ENCODE data around the gene FLVCR1.
"Not testable (repeated sequence)": the region's sequence is repeated elsewhere in the genome, so short reads cannot be mapped to it uniquely, and the experiment has no call there.

FLVCR1 gene

DNA sequence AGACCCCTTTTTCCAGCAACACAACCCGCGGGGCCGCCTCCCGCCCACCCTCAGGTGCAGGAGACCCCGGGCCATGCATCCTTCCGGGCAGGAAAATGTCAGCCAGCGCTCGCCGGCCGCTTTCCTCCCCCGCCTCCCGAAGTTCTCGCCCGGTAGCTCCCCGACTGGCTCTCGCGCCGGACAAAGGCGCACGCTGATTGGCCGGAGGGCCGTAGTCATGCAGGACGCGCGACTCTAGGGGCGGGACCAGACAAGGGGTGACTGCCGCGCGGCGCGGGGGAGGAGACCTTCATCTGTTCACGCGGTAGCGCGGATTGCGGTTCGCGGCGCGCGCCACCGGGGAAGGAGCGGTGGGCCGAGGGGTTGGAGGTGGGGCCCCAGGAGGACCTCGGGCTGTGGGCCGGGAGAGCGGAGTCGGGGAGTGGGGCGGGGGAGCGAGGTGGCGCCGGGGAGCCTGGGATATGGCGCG, at the start of gene FLVCR1:
TSS of gene FLVCR1 (plus strand) at position 284 of the 469 bp plus-strand sequence. CDS start at position 462, 178 bp downstream.
- peak; percentile 87 to 89 for DNase-seq

DNA sequence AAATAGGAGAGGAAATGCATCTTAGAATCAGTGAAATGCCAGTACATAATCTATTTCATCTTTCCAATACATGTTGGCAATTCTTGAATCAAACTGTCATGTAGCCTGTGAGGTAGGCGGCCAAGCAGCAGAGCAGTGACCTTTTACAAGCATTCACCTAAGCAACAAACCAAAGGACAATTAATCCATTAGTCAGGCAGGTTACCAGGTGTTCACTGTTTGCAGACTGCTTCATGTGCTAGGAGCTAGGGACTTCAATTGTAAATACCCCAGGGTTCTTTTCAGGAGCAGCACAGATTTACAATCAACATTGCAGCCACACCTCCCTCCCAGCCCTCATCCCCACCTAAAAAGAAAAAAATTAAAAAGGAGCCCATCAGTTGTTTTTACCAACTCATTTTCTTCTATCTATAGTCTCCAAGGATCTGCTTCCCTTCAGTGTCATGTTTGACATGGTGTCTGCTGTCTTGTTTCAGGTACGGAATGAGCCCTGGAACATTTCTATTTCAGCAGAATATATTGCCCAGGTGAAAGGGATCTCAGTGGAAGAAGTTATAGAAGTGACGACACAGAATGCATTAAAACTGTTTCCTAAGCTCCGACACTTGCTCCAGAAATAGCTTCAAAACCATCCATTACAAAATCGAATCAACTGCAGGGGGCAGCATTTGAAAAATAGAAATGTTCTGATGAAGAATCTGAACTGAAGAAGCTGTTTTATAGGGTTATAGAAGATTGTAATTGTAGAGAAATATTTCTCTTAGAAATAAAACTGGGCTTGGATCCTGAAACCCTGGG, 43.3 kb upstream of the FLVCR1 start:
- no peak for DNase-seq

- no peak for DNase-seq
Measured at GRCh38 chr1:212816567-212817278, 41.4 kb upstream of the FLVCR1 start.

DNA sequence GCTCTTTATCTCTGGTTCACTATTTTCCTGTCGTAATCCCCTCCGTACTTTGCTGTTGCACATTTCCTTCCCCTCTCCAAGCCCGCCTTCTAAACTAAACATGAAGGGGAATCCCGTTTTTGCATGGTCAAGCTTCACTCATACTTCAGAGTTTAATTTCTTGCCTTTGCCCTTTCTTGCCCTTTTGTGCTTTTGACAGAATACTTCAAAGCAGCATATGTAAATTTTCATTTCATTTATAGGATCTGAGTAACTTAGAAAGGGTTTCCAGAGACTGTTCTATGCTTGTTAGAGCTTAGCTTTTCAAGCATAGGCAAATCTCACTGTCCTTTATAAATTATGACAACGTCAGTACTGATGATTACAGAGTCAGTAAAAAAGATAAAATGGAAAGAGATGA, 38.3 kb upstream of the FLVCR1 start:
- no peak for DNase-seq

DNA sequence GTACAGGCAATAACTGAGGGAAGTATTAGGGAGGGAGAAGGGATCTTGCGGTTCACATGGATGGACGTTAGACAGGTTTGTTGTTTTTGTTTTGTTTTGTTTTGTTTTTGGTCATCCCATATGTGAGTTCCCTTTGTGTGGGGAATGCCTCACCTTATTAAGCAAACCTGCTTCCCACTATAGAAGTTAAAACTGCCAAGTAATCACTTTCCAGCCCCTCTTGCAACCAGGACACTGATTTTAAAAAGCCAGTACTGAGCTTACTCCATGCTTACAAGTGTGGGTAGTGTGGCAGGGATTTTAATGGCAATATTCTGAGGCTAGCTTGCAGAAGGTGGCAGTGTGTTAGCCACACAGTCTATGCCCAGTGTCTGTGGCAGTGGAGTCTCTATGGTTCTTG, 37.1 kb upstream of the FLVCR1 start:
- no peak for DNase-seq

DNA sequence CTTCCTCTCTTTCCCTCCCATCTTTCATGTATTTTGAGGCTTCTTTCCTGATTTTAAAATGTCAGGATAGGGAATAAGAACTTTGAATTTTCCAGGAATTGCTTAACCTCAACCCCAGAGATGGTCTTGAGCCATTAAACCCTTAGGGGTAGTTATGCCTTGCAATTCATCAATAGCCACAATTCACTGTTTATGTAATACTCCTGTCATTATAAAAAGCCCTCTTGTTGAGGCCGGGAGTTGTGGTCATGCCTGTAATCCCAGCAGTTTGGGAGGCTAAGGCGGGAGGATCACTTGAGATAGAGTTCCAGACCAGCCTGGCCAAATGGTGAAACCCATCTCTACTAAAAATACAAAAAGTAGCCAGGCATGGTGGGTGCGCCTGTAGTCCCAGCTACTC, 35.1 kb upstream of the FLVCR1 start:
- DNase-seq: no peak

DNA sequence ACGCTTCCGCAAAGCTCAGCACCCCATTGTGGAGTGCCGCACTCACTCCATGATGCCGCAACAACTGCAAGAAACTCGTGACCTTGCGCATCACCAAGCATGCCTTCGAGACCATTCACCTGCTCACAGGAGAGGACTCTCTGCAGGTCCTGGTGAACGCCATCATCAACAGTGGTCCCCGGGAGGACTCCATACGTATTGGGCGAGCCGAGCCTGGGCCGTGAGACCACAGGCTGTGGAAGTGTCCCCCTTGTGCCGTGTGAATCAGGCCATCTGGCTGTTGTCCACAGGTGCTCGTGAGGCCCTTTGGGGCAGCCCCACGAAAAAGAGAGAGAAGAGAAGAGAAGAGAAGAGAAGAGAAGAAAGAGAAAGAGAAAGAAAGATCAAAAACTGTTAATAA, 33.9 kb upstream of the FLVCR1 start:
- DNase-seq: no peak

DNA sequence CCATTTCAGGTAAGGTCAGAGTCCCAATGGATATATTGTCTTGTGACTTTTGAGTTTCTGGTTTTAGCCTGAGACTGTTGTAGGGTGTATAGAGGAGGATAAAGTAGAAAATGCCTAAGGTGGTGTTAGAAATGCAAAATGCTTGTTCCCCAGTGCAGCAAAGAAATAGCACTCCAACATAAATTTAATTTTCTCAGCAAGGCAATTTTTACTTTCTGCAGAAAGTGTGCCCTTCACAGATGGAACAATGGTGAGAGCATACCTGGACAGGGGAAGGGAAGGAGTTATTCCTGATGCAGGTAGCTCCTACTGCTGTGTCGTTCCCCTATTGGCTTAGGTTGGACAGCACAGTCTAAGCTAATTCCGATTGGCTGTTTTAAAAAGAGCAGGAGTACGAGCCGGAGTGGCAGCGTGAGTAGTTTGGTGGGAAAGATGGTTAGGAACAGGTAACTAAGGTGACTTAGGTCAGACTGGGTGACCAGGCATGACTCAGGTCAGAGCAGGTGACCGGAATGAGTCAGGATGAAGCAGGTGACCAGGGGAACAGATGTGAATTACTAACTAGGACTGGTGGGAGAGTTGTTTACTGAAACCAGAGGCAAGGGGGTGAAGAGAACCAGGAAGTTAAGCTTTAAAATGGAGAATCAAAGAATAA, 32.1 kb upstream of the FLVCR1 start:
- no peak for DNase-seq

DNA sequence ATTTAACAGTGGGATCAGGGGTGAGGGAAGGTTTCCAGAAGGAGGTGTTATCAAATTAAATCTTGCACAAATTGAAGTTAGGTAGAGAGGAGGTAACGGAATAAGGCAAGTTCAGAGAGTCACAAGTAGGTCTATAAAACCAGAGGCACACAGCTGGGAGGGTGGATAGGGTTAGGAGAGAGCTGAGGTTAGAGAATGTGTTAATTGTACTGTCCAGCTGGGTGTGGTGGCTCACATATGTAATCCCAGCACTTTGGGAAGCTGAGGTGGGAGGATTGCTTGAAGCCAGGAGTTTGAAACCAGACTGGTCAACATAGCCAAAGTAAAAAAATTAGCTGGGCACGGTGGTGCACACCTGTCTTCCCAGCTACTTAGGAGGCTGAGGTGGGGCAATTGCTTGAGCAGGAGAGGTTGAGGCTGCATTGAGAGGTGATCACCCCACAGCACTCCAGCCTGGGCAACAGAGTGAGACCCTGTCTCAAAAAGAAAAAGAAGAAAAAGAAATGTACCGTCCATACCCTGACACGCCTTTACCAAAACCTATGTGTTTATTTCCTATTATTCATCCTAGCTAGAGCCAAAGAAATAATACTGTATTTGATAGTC, 30.8 kb upstream of the FLVCR1 start:
- DNase-seq: no peak

DNA sequence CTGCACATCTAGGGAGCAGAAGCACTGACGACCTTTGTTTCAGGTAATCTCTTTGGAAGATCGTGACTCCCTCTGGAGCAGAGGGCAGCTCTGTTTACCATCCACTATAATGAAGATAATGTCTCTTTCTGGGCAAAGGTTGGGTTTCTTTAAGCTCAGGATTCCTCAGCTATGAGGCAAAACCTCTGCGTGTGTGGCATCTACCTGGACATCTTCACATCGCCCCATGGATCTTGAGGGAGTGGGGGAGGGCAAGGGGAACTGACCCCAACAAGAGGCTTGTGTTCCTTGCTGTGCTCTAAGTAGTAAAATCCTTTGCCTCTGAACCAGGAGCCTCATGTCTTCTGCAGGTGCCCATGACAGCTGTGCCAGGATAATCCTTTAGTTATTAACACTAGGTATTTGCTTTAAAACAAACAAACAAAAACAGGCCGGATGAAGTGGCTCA, 30.2 kb upstream of the FLVCR1 start:
- no peak for DNase-seq

- no peak for DNase-seq
Measured at GRCh38 chr1:212828395-212828794, 29.7 kb upstream of the FLVCR1 start.

GRCh38 chr1:212833211-212834207, 24.6 kb upstream of the FLVCR1 start:
- not testable (repeated sequence) for DNase-seq

DNA sequence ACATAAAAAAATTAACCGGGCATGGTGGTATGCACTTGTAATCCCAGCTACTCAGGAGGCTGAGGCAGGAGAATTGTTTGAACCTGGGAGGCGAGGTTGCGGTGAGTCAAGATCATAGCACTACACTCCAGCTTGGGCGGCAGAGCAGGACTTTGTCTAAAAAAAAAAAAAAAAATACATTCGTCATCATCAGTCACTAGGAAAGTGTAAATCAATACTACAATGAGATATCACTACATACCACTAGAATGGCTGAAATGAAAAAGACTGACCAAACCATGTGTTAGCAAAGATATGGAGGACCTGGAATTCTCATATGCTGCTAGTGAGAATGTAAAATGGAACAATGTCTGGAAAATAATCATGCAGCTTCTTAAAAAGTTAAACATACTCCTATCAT, 19.9 kb upstream of the FLVCR1 start:
- DNase-seq: no peak

DNA sequence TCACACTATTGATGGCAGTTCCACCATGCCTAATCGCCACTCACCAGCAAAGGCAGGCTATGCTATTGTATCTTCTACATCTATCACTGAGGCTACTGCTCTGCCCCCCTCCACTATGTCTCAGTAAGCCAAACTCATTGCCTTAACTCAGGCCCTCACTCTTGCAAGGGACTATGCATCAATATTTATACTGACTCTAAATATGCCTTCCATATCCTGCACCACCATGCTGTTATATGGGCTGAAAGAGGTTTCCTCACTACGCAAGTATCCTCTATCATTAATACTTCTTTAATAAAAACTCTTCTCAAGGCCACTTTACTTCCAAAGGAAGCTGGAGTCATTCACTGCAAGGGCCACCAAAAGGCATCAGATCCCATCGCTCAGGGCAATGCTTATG, 13.6 kb upstream of the FLVCR1 start:
- not testable (repeated sequence) for DNase-seq

DNA sequence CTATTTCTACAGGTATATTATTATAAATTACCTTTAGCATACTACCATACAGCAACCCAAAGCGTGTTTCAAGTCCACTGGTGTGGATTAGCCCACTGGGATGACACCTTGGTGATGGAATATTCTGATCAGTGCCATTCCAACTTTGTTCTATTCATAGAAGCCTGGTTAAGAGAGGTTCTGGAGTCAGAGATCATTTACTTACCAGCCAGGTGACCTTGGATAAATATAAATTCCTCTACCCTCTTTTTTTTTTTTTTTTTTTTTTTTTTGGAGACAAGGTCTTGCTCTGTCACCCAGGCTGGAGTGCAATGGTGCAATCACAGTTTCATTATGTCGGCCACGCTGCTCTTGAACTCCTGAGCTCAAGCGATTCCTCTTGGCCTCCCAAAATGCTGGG, 10.5 kb upstream of the FLVCR1 start, which contains the start of gene SPATA45:
TSS of gene SPATA45 (minus strand) at position 101 of the 400 bp plus-strand sequence. CDS start 11,500 bp downstream, outside the sequence.
- DNase-seq: no peak

DNA sequence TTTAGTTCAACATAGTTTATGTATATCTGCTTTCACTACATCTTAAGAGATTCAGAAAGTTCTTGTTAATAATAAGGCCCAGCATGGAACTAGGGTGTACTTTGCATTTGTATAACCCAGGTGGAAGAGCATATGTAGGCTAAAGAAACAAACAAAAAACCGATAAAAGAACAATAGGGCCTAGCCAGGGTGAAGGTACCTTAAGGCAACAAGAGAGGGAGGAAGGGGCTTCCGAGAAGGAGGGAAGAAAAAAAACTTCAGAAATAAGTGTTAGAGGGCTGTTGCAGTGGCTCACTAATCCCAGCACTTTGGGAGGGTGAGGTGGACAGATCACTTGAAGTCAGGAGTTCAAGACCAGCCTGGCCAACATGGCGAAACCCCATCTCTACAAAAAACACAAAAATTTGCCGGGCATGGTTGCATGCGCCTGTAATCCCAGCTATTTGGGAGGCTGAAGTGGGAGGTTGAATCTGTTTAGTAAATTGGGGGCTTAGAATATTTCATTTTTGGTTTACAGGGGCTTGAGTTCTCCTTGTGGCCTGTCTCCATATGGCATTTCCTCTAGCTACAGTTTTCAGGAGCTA, 5.9 kb upstream of the FLVCR1 start:
- DNase-seq: no peak

DNA sequence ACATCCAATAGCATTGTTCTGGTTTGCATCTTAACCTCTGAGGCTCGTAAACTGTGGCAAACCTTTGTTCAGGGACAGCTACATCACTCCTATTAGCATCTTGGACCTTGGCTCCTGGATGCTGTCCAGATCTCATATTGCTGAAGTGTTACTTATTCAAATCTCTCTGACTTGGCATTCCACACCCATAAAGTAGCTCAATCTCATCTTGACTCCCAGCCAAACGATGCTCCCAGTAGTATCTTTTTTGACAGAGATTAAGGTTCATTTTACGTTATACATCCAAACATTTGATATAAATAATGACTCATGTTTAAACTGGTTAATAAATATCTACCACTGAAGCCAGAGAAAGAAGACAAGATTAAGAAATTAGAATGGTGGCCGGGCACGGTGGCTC, 4.4 kb upstream of the FLVCR1 start:
- DNase-seq: no peak

- no peak for DNase-seq
Measured at GRCh38 chr1:212856755-212857154, 1.3 kb upstream of the FLVCR1 start.

GRCh38 chr1:212858461-212859265, 588 bp downstream of the FLVCR1 start:
- peak in 1 of 2 experiments; percentile 11 for DNase-seq
